IMR-90 (cell line): ENCODE data around the gene NCKAP5. TPM values are rescaled to one million over a fixed set of nuclear protein-coding genes. Genes with fewer than 3 reads are reported as not detected.

Source experiments
- ATAC-seq: fragments of 200-7000 bp; cut with Tn5 transposase; 2 replicates; pipeline ENCODE4 v1.9.1; 2020; ENCODE audit warnings: low read depth, mild to moderate bottlenecking, moderate library complexity
- BruUV-seq: library from RNA; stranded (reverse); fragments of 400-500 nt; replicated peaks from 2 replicates; lab custom pipeline; 2021; lab: Mats Ljungman, UMichigan
- CTCF ChIA-PET: fragments of 300-600 bp; formaldehyde crosslinking; extraction: SDS; loops from one replicate; lab custom pipeline; 2021; ENCODE audit warnings: antibody characterized with exemption; lab: Yijun Ruan, JAX
- POLR2A ChIA-PET: fragments of 300-600 bp; sonication (Branson Sonifier 250); formaldehyde crosslinking; loops from one replicate; lab custom pipeline; 2022; ENCODE audit warnings: antibody characterized with exemption; ENCODE audit not compliant: unreplicated experiment; lab: Charles Lee
- DNase-seq: peaks from one replicate; pipeline ENCODE4 v3.0.0; 2013
- H2AFZ ChIP-seq: replicated peaks from 2 replicates; pipeline ENCODE3; 2013; ENCODE audit warnings: low read length, mild to moderate bottlenecking; ENCODE audit not compliant: poor library complexity
- H2AK5ac ChIP-seq: 2 replicates; pipeline ENCODE4 v1.6.1; 2013; ENCODE audit warnings: low read depth, low read length, inconsistent platforms
- H2AK9ac ChIP-seq: replicated peaks from 2 replicates; pipeline ENCODE3; 2013; ENCODE audit warnings: mild to moderate bottlenecking, low read depth, low read length, moderate library complexity; ENCODE audit not compliant: poor library complexity
- H2BK120ac ChIP-seq: 2 replicates; pipeline ENCODE4 v1.6.1; 2013; ENCODE audit warnings: low read depth, low read length, inconsistent platforms
- H2BK15ac ChIP-seq: 3 replicates; pipeline ENCODE4 v1.6.1; 2013; ENCODE audit warnings: low read depth, low read length, inconsistent platforms
- H2BK20ac ChIP-seq: 2 replicates; pipeline ENCODE4 v1.6.1; 2013; ENCODE audit warnings: low read depth, mild to moderate bottlenecking, inconsistent platforms, low read length, moderate library complexity
- H2BK5ac ChIP-seq: 2 replicates; pipeline ENCODE4 v1.6.1; 2013; ENCODE audit warnings: mild to moderate bottlenecking, low read depth, low read length, inconsistent platforms; ENCODE audit not compliant: poor library complexity, severe bottlenecking
- H3K14ac ChIP-seq: replicated peaks from 2 replicates; pipeline ENCODE4 v1.6.1; 2013; ENCODE audit warnings: low read depth, low read length, inconsistent platforms
- H3K18ac ChIP-seq: 2 replicates; pipeline ENCODE4 v1.6.1; 2013; ENCODE audit warnings: low read depth, low read length, control low read depth
- H3K23ac ChIP-seq: 2 replicates; pipeline ENCODE4 v1.6.1; 2013; ENCODE audit warnings: low read depth, low read length, inconsistent platforms
- H3K27ac ChIP-seq: 2 replicates; pipeline ENCODE4 v1.5.1; 2013; ENCODE audit warnings: mild to moderate bottlenecking, control low read depth, low read length; ENCODE audit not compliant: insufficient read depth
- H3K27me3 ChIP-seq: 2 replicates; pipeline ENCODE4 v1.6.1; 2013; ENCODE audit warnings: low read length; ENCODE audit not compliant: control insufficient read depth, insufficient read depth
- H3K36me3 ChIP-seq: 2 replicates; pipeline ENCODE4 v1.6.1; 2013; ENCODE audit warnings: low read length, mixed read lengths; ENCODE audit not compliant: control insufficient read depth, insufficient read depth
- H3K4ac ChIP-seq: 2 replicates; pipeline ENCODE4 v1.6.1; 2013; ENCODE audit warnings: low read depth, low read length, inconsistent platforms
- H3K4me1 ChIP-seq: 2 replicates; pipeline ENCODE4 v1.6.1; 2013; ENCODE audit warnings: low read length, mixed read lengths; ENCODE audit not compliant: control insufficient read depth, insufficient read depth
- H3K4me2 ChIP-seq: 2 replicates; pipeline ENCODE4 v1.6.1; 2013; ENCODE audit warnings: low read depth, mild to moderate bottlenecking, control low read depth, low read length, moderate library complexity
- H3K4me3 ChIP-seq: 2 replicates; pipeline ENCODE4 v1.5.1; 2013; ENCODE audit warnings: low read depth, mild to moderate bottlenecking, control low read depth, low read length, moderate library complexity; ENCODE audit not compliant: insufficient read depth
- H3K56ac ChIP-seq: 2 replicates; pipeline ENCODE4 v1.6.1; 2013; ENCODE audit warnings: low read length, inconsistent platforms; ENCODE audit not compliant: insufficient read depth; ENCODE audit errors: extremely low read depth
- H3K79me1 ChIP-seq, 2 experiments: 2 replicates each; pipeline ENCODE4 v1.6.1; 2013; ENCODE audit warnings: low read length in 2 of 2, inconsistent platforms in 1 of 2, low read depth in 1 of 2
- H3K9ac ChIP-seq: 2 replicates; pipeline ENCODE4 v1.6.1; 2013; ENCODE audit warnings: low read depth, low read length, control low read depth
- H3K9me1 ChIP-seq: 2 replicates; pipeline ENCODE4 v1.6.1; 2013; ENCODE audit warnings: low read length, inconsistent platforms; ENCODE audit not compliant: insufficient read depth
- H3K9me3 ChIP-seq: 2 replicates; pipeline ENCODE4 v1.6.1; 2013; ENCODE audit warnings: low read length; ENCODE audit not compliant: control insufficient read depth, insufficient read depth
- H4K20me1 ChIP-seq: 2 replicates; pipeline ENCODE4 v1.6.1; 2013; ENCODE audit warnings: low read length, inconsistent platforms; ENCODE audit not compliant: insufficient read depth
- H4K5ac ChIP-seq: 2 replicates; pipeline ENCODE4 v1.6.1; 2013; ENCODE audit warnings: mild to moderate bottlenecking, low read depth, low read length, control low read depth
- H4K8ac ChIP-seq, 2 experiments: 2 replicates each; pipeline ENCODE4 v1.6.1; 2013; ENCODE audit warnings: low read depth in 2 of 2, low read length in 2 of 2, control low read depth in 1 of 2, inconsistent platforms in 1 of 2
- H4K91ac ChIP-seq: 2 replicates; pipeline ENCODE4 v1.6.1; 2013; ENCODE audit warnings: low read depth, low read length, inconsistent platforms; ENCODE audit not compliant: insufficient read depth
- CHD1 ChIP-seq: IDR thresholded peaks from 2 replicates; pipeline ENCODE4 v1.6.1; 2012; ENCODE audit warnings: low read depth, low read length, improper control_type of control experiment
- WGBS, 2 experiments: methylation state at CpG; one replicate each; pipeline versions ENCODE4 v1.1.5 to v1.1.7; 2013; ENCODE audit warnings: missing lambda C conversion rate in 2 of 2; ENCODE audit not compliant: insufficient read length in 1 of 2; ENCODE audit errors: extremely low coverage in 2 of 2; 5-methylcytosine and 5-hydroxymethylcytosine counted together
- dilution Hi-C: fragments of 300-500 bp; cut with HindIII; formaldehyde crosslinking; loops from one replicate; pipeline ENCODE4 v1.14.3; 2018; ENCODE audit warnings: low sequenced_read_pairs; ENCODE audit not compliant: unreplicated experiment
- in situ Hi-C: fragments of 300-500 bp; cut with MboI; formaldehyde crosslinking; loops from 3 replicates; pipeline ENCODE4 v1.14.3; 2019; ENCODE audit warnings: low sequenced_read_pairs, inconsistent platforms, mixed read lengths
- intact Hi-C: fragments of 100-400 bp; cut with micrococcal nuclease; formaldehyde crosslinking; loops from 2 replicates; pipeline ENCODE4 v1.10.0; 2022
- polyA plus RNA-seq, 3 experiments: library from polyadenylated mRNA; depleted of rRNA; stranded (reverse); fragments of >200 nt; gene quantifications; 2 replicates each; pipeline ENCODE4 v1.2.3, GENCODE V29; 2012; ENCODE audit warnings: low replicate concordance in 1 of 3
- total RNA-seq: library from RNA; depleted of rRNA; stranded (reverse); fragments of >200 nt; gene quantifications from 2 replicates; pipeline ENCODE4 v1.2.3, GENCODE V29; 2012

The NCKAP5 gene
- total and polyA plus RNA-seq, 2 of the 4 experiments (the other 2 are of a cell fraction) = 2.7 to 3.9 TPM

GRCh38 chr2:133352719-133353118 is 215.5 kb downstream of the NCKAP5 start:
- no peak overlapping the region for H3K4ac ChIP-seq
- intact Hi-C loops = no loop called here
- in situ Hi-C loops = no loop called here
- H3K23ac ChIP-seq = no peak overlapping the region
- no peak overlapping the region for H4K8ac ChIP-seq
- no peak overlapping the region for H3K4me2 ChIP-seq
- no peak overlapping the region for H2AK5ac ChIP-seq
- no peak for ATAC-seq
- H4K20me1 ChIP-seq = no peaks in the 10 kb centered on the region
- H3K4me3 ChIP-seq = no peak overlapping the region
- no peak overlapping the region for H4K5ac ChIP-seq
- no peaks in the 10 kb centered on the region for H3K4me1 ChIP-seq
- H2BK5ac ChIP-seq = no peak overlapping the region
- no peaks in the 10 kb centered on the region for H3K79me1 ChIP-seq
- CTCF ChIA-PET = no interaction called here
- no peaks in the 10 kb centered on the region for H3K36me3 ChIP-seq
- DNase-seq = no peak
- H3K56ac ChIP-seq = no peak overlapping the region
- no peak overlapping the region for H3K18ac ChIP-seq
- no TSS peak for BruUV-seq
- TF ChIP-seq CHD1 = no peak
- no peak overlapping the region for H2BK20ac ChIP-seq
- no peak overlapping the region for H3K27ac ChIP-seq
- POLR2A ChIA-PET = no interaction called here
- H2BK15ac ChIP-seq = no peak overlapping the region
- no peaks in the 10 kb centered on the region for H3K27me3 ChIP-seq
- H4K91ac ChIP-seq = no peak overlapping the region
- H2AFZ ChIP-seq = no peak overlapping the region
- H3K9me3 ChIP-seq = peaks cover 3% of the 10 kb centered on the region; the same call in 1 of the 2 replicates
- no peak overlapping the region for H2BK120ac ChIP-seq
- dilution Hi-C loops = no loop called here
- H2AK9ac ChIP-seq = no peak overlapping the region
- WGBS, 2 experiments = no CpG with 5 or more reads among the region's 1 CpG
- H3K9ac ChIP-seq = no peak overlapping the region
- no peak overlapping the region for H3K14ac ChIP-seq
- H3K9me1 ChIP-seq = no peaks in the 10 kb centered on the region
